Prostate gland (tissue), 2 donors: Measurements from ENCODE around the gene YPEL3.

Experiments used
- POLR2AphosphoS5 ChIP-seq: sonication (generic); formaldehyde crosslinking; IDR thresholded peaks from one replicate; pipeline ENCODE4 v1.6.1; 2017; ENCODE audit warnings: antibody characterized with exemption
- TF ChIP-seq, protein P1 (sequence below), 4 experiments: fragments of 200-600 bp in 2 of 4; fragments of 450-650 bp in 2 of 4; sonication (generic) in 2 of 4; IDR thresholded peaks; 1 replicate in 3 of 4; 2 replicates in 1 of 4; pipeline ENCODE4 v1.5.1; 2016 to 2019; ENCODE audit warnings: antibody characterized with exemption in 4 of 4, mild to moderate bottlenecking in 2 of 4, moderate library complexity in 2 of 4

DNA sequence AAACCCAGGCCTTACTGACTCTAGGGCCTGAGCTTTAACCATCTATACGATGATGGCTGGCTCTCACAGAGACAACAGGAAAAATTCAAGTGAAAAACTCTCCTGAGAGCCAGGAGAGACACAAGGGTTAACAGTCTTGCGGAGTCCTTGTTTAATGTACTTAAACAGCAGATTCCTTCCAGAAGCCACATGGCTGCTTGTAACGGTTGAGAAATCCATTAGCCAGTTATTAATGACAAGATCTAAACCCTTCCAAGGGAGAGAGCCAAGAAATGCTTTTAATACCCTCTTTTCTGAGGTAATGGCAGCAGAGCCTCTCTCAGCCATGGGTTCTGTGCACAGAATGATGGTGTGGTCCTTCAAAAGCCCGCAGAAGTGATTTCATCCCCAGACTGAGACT, 35.7 kb downstream of the YPEL3 start:
- TF ChIP-seq, protein P1, sequence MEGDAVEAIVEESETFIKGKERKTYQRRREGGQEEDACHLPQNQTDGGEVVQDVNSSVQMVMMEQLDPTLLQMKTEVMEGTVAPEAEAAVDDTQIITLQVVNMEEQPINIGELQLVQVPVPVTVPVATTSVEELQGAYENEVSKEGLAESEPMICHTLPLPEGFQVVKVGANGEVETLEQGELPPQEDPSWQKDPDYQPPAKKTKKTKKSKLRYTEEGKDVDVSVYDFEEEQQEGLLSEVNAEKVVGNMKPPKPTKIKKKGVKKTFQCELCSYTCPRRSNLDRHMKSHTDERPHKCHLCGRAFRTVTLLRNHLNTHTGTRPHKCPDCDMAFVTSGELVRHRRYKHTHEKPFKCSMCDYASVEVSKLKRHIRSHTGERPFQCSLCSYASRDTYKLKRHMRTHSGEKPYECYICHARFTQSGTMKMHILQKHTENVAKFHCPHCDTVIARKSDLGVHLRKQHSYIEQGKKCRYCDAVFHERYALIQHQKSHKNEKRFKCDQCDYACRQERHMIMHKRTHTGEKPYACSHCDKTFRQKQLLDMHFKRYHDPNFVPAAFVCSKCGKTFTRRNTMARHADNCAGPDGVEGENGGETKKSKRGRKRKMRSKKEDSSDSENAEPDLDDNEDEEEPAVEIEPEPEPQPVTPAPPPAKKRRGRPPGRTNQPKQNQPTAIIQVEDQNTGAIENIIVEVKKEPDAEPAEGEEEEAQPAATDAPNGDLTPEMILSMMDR (IDR thresholded peaks at IDR 0.05) = no peak
- no peak for TF ChIP-seq POLR2AphosphoS5
